K562 (cell line): ENCODE measurements around the gene DNAJB6. TPM values are rescaled to one million over a fixed set of nuclear protein-coding genes. Genes with fewer than 3 reads are reported as not detected.
A peak's percentile ranks its signal among the peaks of the same experiment; 100 is the strongest.

Source experiments
- GABPA ChIP-seq: fragments of 200-800 bp; sonication (Bioruptor generic); conservative IDR thresholded peaks from 2 replicates; pipeline ENCODE4 v1.6.1; 2016; ENCODE audit warnings: low read depth, missing genetic modification characterization, missing compliant biosample characterization
- NFRKB ChIP-seq: fragments of 450-650 bp; IDR thresholded peaks from 2 replicates; pipeline ENCODE4 v1.6.1; 2016; ENCODE audit warnings: low read depth
- NR2C1 ChIP-seq, 2 experiments: fragments of 450-650 bp; IDR thresholded peaks; 2 replicates each; pipeline ENCODE4 v1.6.1; 2017; ENCODE audit warnings: mild to moderate bottlenecking in 2 of 2, antibody characterized with exemption in 1 of 2, inconsistent platforms in 1 of 2, missing compliant biosample characterization in 1 of 2, missing genetic modification characterization in 1 of 2
- NR2C2 ChIP-seq, 2 experiments: fragments of 200-800 bp in 1 of 2; sonication (Bioruptor generic) in 1 of 2; sonication (generic) in 1 of 2; formaldehyde crosslinking in 1 of 2; IDR thresholded peaks; 2 replicates each; pipeline versions ENCODE4 v1.6.1 to v1.8.0; 2016 to 2022; ENCODE audit warnings: mild to moderate bottlenecking in 1 of 2, missing compliant biosample characterization in 1 of 2, missing genetic modification characterization in 1 of 2, missing genetic modification reagents in 1 of 2
- WHSC1 ChIP-seq: IDR thresholded peaks from one replicate; pipeline ENCODE4 v1.6.1; 2012; ENCODE audit warnings: low read length, control low read depth, inconsistent platforms
- ZMIZ1 ChIP-seq, 2 experiments: fragments of 150-350 bp in 1 of 2; IDR thresholded peaks; 2 replicates each; pipeline ENCODE4 v1.6.1; 2012 to 2016; ENCODE audit warnings: low read depth in 2 of 2, low read length in 2 of 2, mild to moderate bottlenecking in 1 of 2, moderate library complexity in 1 of 2
- polyA plus RNA-seq, 8 experiments: library from polyadenylated mRNA; depleted of rRNA in 4 of 8; stranded (reverse) in 5 of 8; unstranded in 3 of 8; fragments of >200 nt; fragmentation: Nextera tagmentation in 2 of 8; fragmentation: Illumina TruSeq in 1 of 8; extraction: Ambion mirVana in 2 of 8; extraction: Trizol in 1 of 8; gene quantifications; 2 replicates each; pipeline versions ENCODE4 v1.2.1 to v1.2.3, GENCODE V29; 2011 to 2014; ENCODE audit warnings: inconsistent platforms in 1 of 8, missing spikeins in 1 of 8
- total RNA-seq, 7 experiments: library from RNA; depleted of rRNA in 6 of 7; stranded (reverse); fragments of >200 nt in 6 of 7; fragmentation: Illumina TruSeq in 2 of 7; extraction: Trizol in 2 of 7; gene quantifications; 2 replicates each; pipeline versions ENCODE4 v1.2.1 to v1.2.3, GENCODE V29; 2011 to 2021; ENCODE audit warnings: low replicate concordance in 1 of 7

DNAJB6 gene
- total and polyA plus RNA-seq, 9 of the 15 experiments (the other 6 are each of a cell fraction or from before 2014, with no cell fraction given), result 84.5 to 158 (median 135) TPM

GRCh38 chr7:157313645-157314044 is 23.2 kb upstream of the DNAJB6 start (continued):
- TF ChIP-seq WHSC1 (no peak), ZMIZ1 (IDR thresholded peaks at IDR 0.05; ENCODE audit: low read depth in 2 of 2, low read length in 2 of 2) (no peak), NR2C2 (CRISPR knock-in tag; IDR thresholded peaks at IDR 0.05) (peak; percentile 75; the same call in 1 of the 2 replicates), NR2C2 (tag; IDR thresholded peaks at IDR 0.05) (no peak), GABPA (tag) (no peak), NFRKB (no peak), NR2C1 (IDR thresholded peaks at IDR 0.05) (no peak; the same call in 1 of the 2 replicates), NR2C1 (tag; IDR thresholded peaks at IDR 0.05) (peak; percentile 42; the same call in 1 of the 2 replicates)
